H9 (cell line): Measurements from ENCODE around the gene DTD1. TPM values are rescaled to one million over a fixed set of nuclear protein-coding genes. Genes with fewer than 3 reads are reported as not detected.

Experiments
- DNase-seq: peaks from one replicate; pipeline ENCODE4 v3.0.0-alpha.2; 2017
- H2AFZ ChIP-seq: one replicate; pipeline ENCODE4 v1.6.1; 2013; ENCODE audit warnings: mild to moderate bottlenecking, low read length, control low read depth, moderate library complexity
- H2AK5ac ChIP-seq: 2 replicates; pipeline ENCODE4 v1.6.1; 2013; ENCODE audit warnings: low read length, control low read depth, mixed read lengths; ENCODE audit not compliant: insufficient read length
- H2BK120ac ChIP-seq: one replicate; pipeline ENCODE4 v1.6.1; 2013; ENCODE audit warnings: low read depth, mild to moderate bottlenecking, low read length, control low read depth, inconsistent platforms; ENCODE audit not compliant: poor library complexity, severe bottlenecking
- H2BK12ac ChIP-seq: 2 replicates; pipeline ENCODE4 v1.6.1; 2013; ENCODE audit warnings: low read length, control low read depth, mixed read lengths, low read depth; ENCODE audit not compliant: insufficient read length
- H2BK15ac ChIP-seq: 2 replicates; pipeline ENCODE4 v1.6.1; 2013; ENCODE audit warnings: low read depth, low read length, control low read depth
- H2BK20ac ChIP-seq: one replicate; pipeline ENCODE4 v1.6.1; 2013; ENCODE audit warnings: low read depth, mild to moderate bottlenecking, low read length, control low read depth, inconsistent platforms; ENCODE audit not compliant: poor library complexity, severe bottlenecking
- H2BK5ac ChIP-seq: 2 replicates; pipeline ENCODE4 v1.6.1; 2013; ENCODE audit warnings: low read length, control low read depth, mixed read lengths; ENCODE audit not compliant: insufficient read length
- H3K14ac ChIP-seq: 2 replicates; pipeline ENCODE4 v1.6.1; 2013; ENCODE audit warnings: low read length, control low read depth; ENCODE audit not compliant: insufficient read depth
- H3K18ac ChIP-seq: 2 replicates; pipeline ENCODE4 v1.6.1; 2013; ENCODE audit warnings: low read depth, mild to moderate bottlenecking, mixed read lengths, low read length, control low read depth; ENCODE audit not compliant: insufficient read length
- H3K23ac ChIP-seq: 2 replicates; pipeline ENCODE4 v1.6.1; 2013; ENCODE audit warnings: low read length, control low read depth, mixed read lengths, low read depth; ENCODE audit not compliant: insufficient read length
- H3K23me2 ChIP-seq: 2 replicates; pipeline ENCODE4 v1.6.1; 2013; ENCODE audit warnings: low read depth, mild to moderate bottlenecking, mixed read lengths, low read length, control low read depth; ENCODE audit not compliant: insufficient read length, poor library complexity, severe bottlenecking
- H3K27ac ChIP-seq: 2 replicates; pipeline ENCODE4 v1.5.1; 2013; ENCODE audit warnings: low read length, control low read depth, mixed read lengths, low read depth; ENCODE audit not compliant: insufficient read length
- H3K27me3 ChIP-seq: 2 replicates; pipeline ENCODE4 v1.6.1; 2013; ENCODE audit warnings: low read length, control low read depth, inconsistent platforms; ENCODE audit not compliant: insufficient read depth
- H3K4ac ChIP-seq: 2 replicates; pipeline ENCODE4 v1.6.1; 2013; ENCODE audit warnings: low read depth, mild to moderate bottlenecking, control low read depth, inconsistent platforms, low read length, moderate library complexity
- H3K4me1 ChIP-seq: 2 replicates; pipeline ENCODE4 v1.6.1; 2013; ENCODE audit warnings: low read length, control low read depth, inconsistent platforms; ENCODE audit not compliant: insufficient read depth
- H3K4me2 ChIP-seq: 2 replicates; pipeline ENCODE4 v1.6.1; 2013; ENCODE audit warnings: low read length, control low read depth, mixed read lengths; ENCODE audit not compliant: insufficient read length, insufficient read depth
- H3K56ac ChIP-seq: 2 replicates; pipeline ENCODE4 v1.6.1; 2013; ENCODE audit warnings: low read depth, mild to moderate bottlenecking, mixed read lengths, low read length, control low read depth; ENCODE audit not compliant: insufficient read length
- H3K79me1 ChIP-seq: 2 replicates; pipeline ENCODE4 v1.6.1; 2013; ENCODE audit warnings: low read depth, mild to moderate bottlenecking, moderate library complexity, low read length, control low read depth, inconsistent platforms; ENCODE audit not compliant: insufficient read depth, poor library complexity, severe bottlenecking
- H3K79me2 ChIP-seq: 2 replicates; pipeline ENCODE4 v1.6.1; 2013; ENCODE audit warnings: low read length, control low read depth, inconsistent platforms; ENCODE audit not compliant: insufficient read depth
- H3K9ac ChIP-seq: 2 replicates; pipeline ENCODE4 v1.6.1; 2013; ENCODE audit warnings: low read length, control low read depth, mixed read lengths; ENCODE audit not compliant: insufficient read length; ENCODE audit errors: extremely low read depth
- H3K9me3 ChIP-seq: one replicate; pipeline ENCODE4 v1.6.1; 2013; ENCODE audit warnings: low read depth, low read length, inconsistent platforms; ENCODE audit not compliant: control insufficient read depth
- H3T11ph ChIP-seq: one replicate; pipeline ENCODE4 v1.6.1; 2013; ENCODE audit warnings: mild to moderate bottlenecking, low read length, control low read depth, inconsistent platforms
- H4K20me1 ChIP-seq: one replicate; pipeline ENCODE4 v1.6.1; 2013; ENCODE audit not compliant: control insufficient read depth, insufficient read length, insufficient read depth
- H4K5ac ChIP-seq: 2 replicates; pipeline ENCODE4 v1.6.1; 2013; ENCODE audit warnings: low read depth, mild to moderate bottlenecking, mixed read lengths, low read length, control low read depth; ENCODE audit not compliant: insufficient read length
- H4K8ac ChIP-seq: replicated peaks from 2 replicates; pipeline ENCODE4 v1.6.1; 2013; ENCODE audit warnings: low read length, control low read depth, mixed read lengths, low read depth; ENCODE audit not compliant: insufficient read length
- H4K91ac ChIP-seq: 2 replicates; pipeline ENCODE4 v1.6.1; 2013; ENCODE audit warnings: low read depth, mild to moderate bottlenecking, moderate library complexity, mixed read lengths, low read length, control low read depth; ENCODE audit not compliant: insufficient read length
- H3K27ac Mint-ChIP-seq, 3 experiments: 2 replicates in 2 of 3; 3 replicates in 1 of 3; pipeline ENCODE4 v1.8.0; 2020 to 2021; ENCODE audit warnings: mixed read lengths in 3 of 3, mild to moderate bottlenecking in 1 of 3, moderate library complexity in 1 of 3
- H3K27me3 Mint-ChIP-seq: 2 replicates; pipeline ENCODE4 v1.8.0; 2021; ENCODE audit warnings: low read depth, mild to moderate bottlenecking, moderate library complexity, mixed read lengths
- H3K36me3 Mint-ChIP-seq, 3 experiments: 2 replicates in 2 of 3; 3 replicates in 1 of 3; pipeline ENCODE4 v1.8.0; 2020 to 2021; ENCODE audit warnings: low read depth in 3 of 3, mixed read lengths in 3 of 3; ENCODE audit not compliant: insufficient read depth in 1 of 3
- H3K4me1 Mint-ChIP-seq, 2 experiments: 2 replicates each; pipeline ENCODE4 v1.8.0; 2020; ENCODE audit warnings: mixed read lengths in 2 of 2
- H3K4me3 Mint-ChIP-seq, 2 experiments: 2 replicates in 1 of 2; 3 replicates in 1 of 2; pipeline ENCODE4 v1.8.0; 2020 to 2021; ENCODE audit warnings: mild to moderate bottlenecking in 2 of 2, mixed read lengths in 2 of 2, moderate library complexity in 1 of 2
- H3K9me3 Mint-ChIP-seq, 2 experiments: 2 replicates in 1 of 2; 3 replicates in 1 of 2; pipeline ENCODE4 v1.8.0; 2020; ENCODE audit warnings: mild to moderate bottlenecking in 2 of 2, mixed read lengths in 2 of 2, moderate library complexity in 1 of 2
- CTCF ChIP-seq: fragments of 200-600 bp; sonication (generic); conservative IDR thresholded peaks from 3 replicates; pipeline ENCODE4 v1.8.0; 2021; ENCODE audit warnings: antibody characterized with exemption, mild to moderate bottlenecking
- WGBS: extraction: QIAGEN DNeasy Blood & Tissue Kit; methylation state at CpG from one replicate; pipeline ENCODE4 v1.1.7; 2013; ENCODE audit warnings: missing lambda C conversion rate, low lambda C conversion rate, mixed read lengths; ENCODE audit not compliant: insufficient read length; ENCODE audit errors: extremely low coverage; 5-methylcytosine and 5-hydroxymethylcytosine counted together
- total RNA-seq: library from RNA; stranded (reverse); gene quantifications from 2 replicates; pipeline ENCODE4 v1.2.1, GENCODE V29; 2021

DTD1 gene
- total RNA-seq, 1 experiment from 2014 or later, result 62.0 TPM

DNA sequence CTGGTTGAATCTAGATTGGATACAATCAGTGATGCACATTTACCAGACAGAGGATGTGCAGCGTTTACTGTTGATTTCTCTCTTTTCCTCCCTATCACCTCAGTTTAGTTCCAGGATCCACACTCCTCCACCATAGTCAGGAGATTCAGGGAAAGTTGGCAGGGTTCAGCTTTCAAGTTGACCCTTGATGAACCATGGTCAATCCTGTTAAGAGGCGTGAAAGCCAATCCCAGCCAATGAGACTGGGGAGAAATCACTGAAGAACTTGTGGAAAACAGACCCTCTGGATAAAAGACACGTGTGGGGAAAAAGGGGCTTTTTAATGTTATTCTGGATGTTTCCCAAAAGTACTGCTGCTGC is 206.6 kb downstream of the DTD1 start:
- Histone ChIP-seq H3K18ac (no peak overlapping the region), H3K4me1 (peaks cover 6% of the 10 kb centered on the region; the same call in 1 of the 2 replicates), H3K23me2 (no peaks in the 10 kb centered on the region), H3K23ac (no peak overlapping the region), H2AK5ac (no peak overlapping the region), H4K91ac (no peak overlapping the region), H3K56ac (no peak overlapping the region), H3K9me3 (no peaks in the 10 kb centered on the region), H4K8ac (no peak overlapping the region), H4K5ac (no peak overlapping the region), H3K79me1 (no peaks in the 10 kb centered on the region), H3K79me2 (no peaks in the 10 kb centered on the region), H3K27ac (no peak overlapping the region), H2BK5ac (no peak overlapping the region), H3K14ac (no peak overlapping the region), H2AFZ (no peak overlapping the region), H3K27me3 (no peaks in the 10 kb centered on the region), H3K4ac (no peak overlapping the region), H2BK12ac (no peak overlapping the region), H2BK20ac (no peak overlapping the region), H3T11ph (no peak overlapping the region), H2BK15ac (no peak overlapping the region), H4K20me1 (no peaks in the 10 kb centered on the region), H3K9ac (peak overlapping the region; percentile 50), H2BK120ac (no peak overlapping the region), H3K4me2 (peak overlapping the region; percentile 53)
- no CpG with 5 or more reads among the region's 3 CpGs for WGBS
- Mint-ChIP-seq H3K4me1 (peaks cover 4 to 5% of the 10 kb centered on the region in 2 experiments; a peak in 3 of 4 replicates), H3K4me3 (peak overlapping the region; percentile 86 to 89), H3K27me3 (peaks cover 59% of the 10 kb centered on the region), H3K27ac (peak overlapping the region in 2 of 3 experiments; percentile 36 to 96; a peak in 4 of 7 replicates), H3K9me3 (no peaks in the 10 kb centered on the region; a peak in 1 of 5 replicates), H3K36me3 (no peaks in the 10 kb centered on the region)
- no peak for TF ChIP-seq CTCF
- no peak for DNase-seq
